K562 (cell line): Measurements from ENCODE around the gene DRAXIN. TPM values are rescaled to one million over a fixed set of nuclear protein-coding genes. Genes with fewer than 3 reads are reported as not detected.

ENCODE experiments used
- CBX8 ChIP-seq: fragments of 200-600 bp; sonication (generic); IDR thresholded peaks from 2 replicates; pipeline ENCODE4 v1.6.1; 2012; ENCODE audit warnings: borderline replicate concordance, mixed run types, low read depth, mild to moderate bottlenecking, moderate library complexity, mixed read lengths, low read length, control low read depth, inconsistent platforms; ENCODE audit not compliant: poor library complexity, severe bottlenecking; ENCODE audit errors: extremely low read depth
- EHMT2 ChIP-seq: fragments of 450-650 bp; IDR thresholded peaks from 2 replicates; pipeline ENCODE4 v1.6.1; 2018; ENCODE audit warnings: antibody characterized with exemption
- SMARCE1 ChIP-seq: fragments of 450-650 bp; IDR thresholded peaks from 2 replicates; pipeline ENCODE4 v1.7.1; 2016; ENCODE audit warnings: mild to moderate bottlenecking
- SRSF7 ChIP-seq: fragments of 200-400 bp; formaldehyde crosslinking; optimal IDR thresholded peaks from 2 replicates; pipeline ENCODE3; 2017; ENCODE audit warnings: mild to moderate bottlenecking, low read depth, low read length
- TCF3 ChIP-seq: sonication (generic); formaldehyde crosslinking; IDR thresholded peaks from 2 replicates; pipeline ENCODE4 v1.4.0; 2020; ENCODE audit warnings: mild to moderate bottlenecking, missing genetic modification reagents
- TCF7L2 ChIP-seq: fragments of 150-350 bp; IDR thresholded peaks from 2 replicates; pipeline ENCODE4 v1.6.1; 2016; ENCODE audit warnings: low read depth, mild to moderate bottlenecking, low read length, moderate library complexity
- ZBTB7A ChIP-seq: IDR thresholded peaks from 2 replicates; pipeline ENCODE4 v1.6.1; 2011; ENCODE audit warnings: low read depth, mild to moderate bottlenecking, low read length, moderate library complexity, borderline replicate concordance; ENCODE audit not compliant: control insufficient read depth
- ZNF217 ChIP-seq: sonication (generic); formaldehyde crosslinking; IDR thresholded peaks from 2 replicates; pipeline ENCODE4 v1.8.0; 2022; ENCODE audit warnings: mild to moderate bottlenecking, missing genetic modification reagents
- ZNF224 ChIP-seq: sonication (generic); formaldehyde crosslinking; IDR thresholded peaks from 2 replicates; pipeline ENCODE4 v1.8.0; 2022; ENCODE audit warnings: mild to moderate bottlenecking, missing genetic modification reagents
- ZNF347 ChIP-seq: fragments of 450-650 bp; formaldehyde crosslinking; IDR thresholded peaks from 2 replicates; pipeline ENCODE4 v1.4.0; 2020; ENCODE audit warnings: low read depth, mild to moderate bottlenecking, moderate library complexity
- polyA plus RNA-seq, 8 experiments: library from polyadenylated mRNA; depleted of rRNA in 4 of 8; stranded (reverse) in 5 of 8; unstranded in 3 of 8; fragments of >200 nt; fragmentation: Nextera tagmentation in 2 of 8; fragmentation: Illumina TruSeq in 1 of 8; extraction: Ambion mirVana in 2 of 8; extraction: Trizol in 1 of 8; gene quantifications; 2 replicates each; pipeline versions ENCODE4 v1.2.1 to v1.2.3, GENCODE V29; 2011 to 2014; ENCODE audit warnings: inconsistent platforms in 1 of 8, missing spikeins in 1 of 8
- total RNA-seq, 7 experiments: library from RNA; depleted of rRNA in 6 of 7; stranded (reverse); fragments of >200 nt in 6 of 7; fragmentation: Illumina TruSeq in 2 of 7; extraction: Trizol in 2 of 7; gene quantifications; 2 replicates each; pipeline versions ENCODE4 v1.2.1 to v1.2.3, GENCODE V29; 2011 to 2021; ENCODE audit warnings: low replicate concordance in 1 of 7
- TF ChIP-seq, protein P1 (sequence below): fragments of 450-650 bp; formaldehyde crosslinking; IDR thresholded peaks from 2 replicates; pipeline ENCODE4 v1.4.0; 2022; ENCODE audit warnings: mild to moderate bottlenecking, moderate library complexity
- TF ChIP-seq, protein P2 (sequence below), 2 experiments: fragments of 450-650 bp in 1 of 2; sonication (generic) in 1 of 2; formaldehyde crosslinking; conservative IDR thresholded peaks; 2 replicates each; pipeline versions ENCODE4 v1.4.0 to v1.8.1; 2020 to 2022; ENCODE audit warnings: mild to moderate bottlenecking in 1 of 2, missing genetic modification reagents in 1 of 2
- TF ChIP-seq, protein P3 (sequence below), 2 experiments: fragments of 450-650 bp in 1 of 2; sonication (generic) in 1 of 2; formaldehyde crosslinking in 1 of 2; IDR thresholded peaks in 1 of 2; conservative IDR thresholded peaks in 1 of 2; 2 replicates each; pipeline versions ENCODE4 v1.6.1 to v1.8.1; 2016 to 2023; ENCODE audit warnings: mild to moderate bottlenecking in 2 of 2, moderate library complexity in 2 of 2, inconsistent platforms in 1 of 2, missing genetic modification reagents in 1 of 2

DRAXIN gene
- total and polyA plus RNA-seq, 9 of the 15 experiments (the other 6 are each of a cell fraction or from before 2014, with no cell fraction given), result 0.01 to 0.04 (median 0.01) TPM; not detected in 6

DNA sequence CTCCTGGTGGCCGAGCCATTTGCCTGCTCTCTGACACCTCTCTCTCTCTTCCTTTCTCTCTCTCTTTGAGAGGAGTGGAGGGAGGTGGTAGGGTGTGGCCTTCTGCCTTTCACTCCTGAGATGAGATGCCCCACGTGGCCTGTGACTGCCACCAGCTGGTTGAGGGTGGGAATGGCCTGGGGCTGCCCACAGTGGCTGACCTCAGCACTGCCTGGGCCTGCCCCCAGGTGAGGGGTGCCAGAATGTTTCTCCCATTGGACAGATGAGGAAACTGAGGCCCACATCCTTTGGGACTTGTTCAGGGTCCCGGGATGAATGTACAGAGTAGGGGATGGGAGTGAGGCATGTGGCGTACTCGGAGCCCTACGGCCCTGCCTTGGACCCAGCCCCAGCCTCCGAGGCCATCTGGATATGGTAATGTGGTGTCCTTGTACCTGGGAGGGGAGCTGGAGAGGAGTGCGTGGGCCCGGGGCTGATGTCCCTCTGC is 57.7 kb downstream of the DRAXIN start (continued):
- TF ChIP-seq, protein P1, sequence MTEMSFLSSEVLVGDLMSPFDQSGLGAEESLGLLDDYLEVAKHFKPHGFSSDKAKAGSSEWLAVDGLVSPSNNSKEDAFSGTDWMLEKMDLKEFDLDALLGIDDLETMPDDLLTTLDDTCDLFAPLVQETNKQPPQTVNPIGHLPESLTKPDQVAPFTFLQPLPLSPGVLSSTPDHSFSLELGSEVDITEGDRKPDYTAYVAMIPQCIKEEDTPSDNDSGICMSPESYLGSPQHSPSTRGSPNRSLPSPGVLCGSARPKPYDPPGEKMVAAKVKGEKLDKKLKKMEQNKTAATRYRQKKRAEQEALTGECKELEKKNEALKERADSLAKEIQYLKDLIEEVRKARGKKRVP, result no peak
- no peak for TF ChIP-seq ZNF224 (CRISPR knock-in tag)
- TF ChIP-seq EHMT2, result 0 out of 2 replicates have a peak, but pooled peaks have one; percentile 28
- no peak for TF ChIP-seq TCF7L2
- no peak for TF ChIP-seq ZNF217 (CRISPR knock-in tag)
- TF ChIP-seq CBX8, result no peak
- TF ChIP-seq, protein P2, sequence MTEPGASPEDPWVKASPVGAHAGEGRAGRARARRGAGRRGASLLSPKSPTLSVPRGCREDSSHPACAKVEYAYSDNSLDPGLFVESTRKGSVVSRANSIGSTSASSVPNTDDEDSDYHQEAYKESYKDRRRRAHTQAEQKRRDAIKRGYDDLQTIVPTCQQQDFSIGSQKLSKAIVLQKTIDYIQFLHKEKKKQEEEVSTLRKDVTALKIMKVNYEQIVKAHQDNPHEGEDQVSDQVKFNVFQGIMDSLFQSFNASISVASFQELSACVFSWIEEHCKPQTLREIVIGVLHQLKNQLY (CRISPR knock-in tag; conservative IDR thresholded peaks at IDR 0.05), result peak; percentile 51 to 54; a peak in 2 of 4 replicates
- no peak for TF ChIP-seq SMARCE1
- TF ChIP-seq TCF3, result no peak
- peak; percentile 38; the same call in 1 of the 2 replicates for TF ChIP-seq ZBTB7A
- TF ChIP-seq, protein P3, sequence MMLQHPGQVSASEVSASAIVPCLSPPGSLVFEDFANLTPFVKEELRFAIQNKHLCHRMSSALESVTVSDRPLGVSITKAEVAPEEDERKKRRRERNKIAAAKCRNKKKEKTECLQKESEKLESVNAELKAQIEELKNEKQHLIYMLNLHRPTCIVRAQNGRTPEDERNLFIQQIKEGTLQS (IDR thresholded peaks at IDR 0.05), result no peak
- TF ChIP-seq, protein P3 (CRISPR knock-in tag; conservative IDR thresholded peaks at IDR 0.05), result 0 out of 2 replicates have a peak, but pooled peaks have one; percentile 50
- no peak for TF ChIP-seq ZNF347
- no peak for TF ChIP-seq SRSF7
